ENCODE measurements around the gene PCDHB10. TPM values are rescaled to one million over a fixed set of nuclear protein-coding genes. Genes with fewer than 3 reads are reported as not detected.
"Not testable (repeated sequence)": the region's sequence is repeated elsewhere in the genome, so short reads cannot be mapped to it uniquely, and the experiment has no call there.

PCDHB10 gene
- 1.8 TPM for total RNA-seq

DNA sequence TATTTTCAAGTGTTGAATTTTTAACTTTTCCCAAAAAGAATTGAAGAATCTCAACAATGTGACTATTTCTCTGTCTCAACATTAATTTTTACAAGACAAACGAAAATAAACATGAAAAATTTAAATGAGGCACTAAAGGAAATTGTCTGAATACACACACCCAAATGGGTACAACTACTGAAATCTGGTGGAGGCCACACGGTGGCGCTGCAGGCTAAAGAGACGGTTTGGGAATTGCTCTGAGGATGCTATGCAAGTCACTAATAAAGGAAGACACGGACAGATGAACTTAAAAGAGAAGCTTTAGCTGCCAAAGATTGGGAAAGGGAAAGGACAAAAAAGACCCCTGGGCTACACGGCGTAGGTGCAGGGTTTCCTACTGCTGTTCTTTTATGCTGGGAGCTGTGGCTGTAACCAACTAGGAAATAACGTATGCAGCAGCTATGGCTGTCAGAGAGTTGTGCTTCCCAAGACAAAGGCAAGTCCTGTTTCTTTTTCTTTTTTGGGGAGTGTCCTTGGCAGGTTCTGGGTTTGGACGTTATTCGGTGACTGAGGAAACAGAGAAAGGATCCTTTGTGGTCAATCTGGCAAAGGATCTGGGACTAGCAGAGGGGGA is at the start of gene PCDHB10:
Gene PCDHB10 (plus strand): TSS at position 244 of the 616 bp plus-strand sequence. CDS start 200 bp downstream, at position 444.
- DNase-seq, result no peak

DNA sequence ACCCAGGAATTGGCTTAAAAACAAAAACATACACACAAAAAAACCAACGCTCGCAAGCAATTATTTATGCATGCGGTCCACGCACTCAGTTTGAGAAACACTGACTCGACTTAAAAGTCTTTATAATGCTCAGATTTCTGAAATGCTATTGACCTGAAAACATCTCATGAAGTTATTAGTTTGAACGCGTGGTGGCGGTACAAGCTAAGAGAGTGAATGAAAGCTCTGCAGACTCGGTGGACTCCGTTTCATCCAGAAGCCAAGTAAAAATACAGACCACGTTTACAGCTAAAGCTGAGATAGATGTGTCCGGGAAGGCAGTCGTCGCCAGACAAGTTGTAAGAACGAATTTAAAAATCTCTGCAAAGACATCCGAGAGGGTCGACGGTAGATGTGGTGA is 42.3 kb upstream of the PCDHB10 start, which contains the start of gene PCDHB6:
Gene PCDHB6 (plus strand): TSS at position 246 of the 400 bp plus-strand sequence. CDS start 201 bp downstream, outside the sequence.
- DNase-seq, result no peak

DNA sequence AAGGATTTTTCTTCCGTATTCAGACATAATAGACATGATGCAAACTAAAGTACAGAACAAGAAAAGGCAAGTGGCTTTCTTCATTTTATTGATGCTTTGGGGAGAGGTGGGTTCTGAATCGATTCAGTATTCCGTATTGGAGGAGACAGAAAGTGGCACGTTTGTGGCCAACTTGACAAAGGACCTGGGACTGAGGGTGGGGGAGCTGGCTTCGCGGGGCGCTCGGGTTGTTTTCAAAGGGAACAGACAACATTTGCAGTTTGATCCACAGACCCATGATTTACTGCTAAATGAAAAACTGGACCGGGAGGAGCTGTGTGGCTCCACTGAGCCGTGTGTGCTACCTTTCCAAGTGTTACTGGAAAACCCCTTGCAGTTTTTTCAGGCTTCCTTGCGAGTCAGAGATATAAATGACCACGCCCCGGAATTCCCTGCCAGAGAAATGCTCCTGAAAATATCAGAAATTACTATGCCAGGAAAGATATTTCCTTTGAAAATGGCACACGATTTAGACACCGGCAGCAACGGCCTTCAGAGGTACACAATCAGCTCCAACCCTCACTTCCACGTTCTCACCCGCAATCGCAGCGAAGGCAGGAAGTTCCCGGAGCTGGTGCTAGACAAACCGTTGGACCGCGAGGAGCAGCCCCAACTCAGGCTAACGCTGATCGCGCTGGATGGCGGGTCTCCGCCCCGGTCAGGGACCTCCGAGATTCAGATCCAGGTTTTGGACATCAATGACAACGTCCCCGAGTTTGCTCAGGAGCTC is 41.7 kb upstream of the PCDHB10 start:
- DNase-seq, result no peak

DNA sequence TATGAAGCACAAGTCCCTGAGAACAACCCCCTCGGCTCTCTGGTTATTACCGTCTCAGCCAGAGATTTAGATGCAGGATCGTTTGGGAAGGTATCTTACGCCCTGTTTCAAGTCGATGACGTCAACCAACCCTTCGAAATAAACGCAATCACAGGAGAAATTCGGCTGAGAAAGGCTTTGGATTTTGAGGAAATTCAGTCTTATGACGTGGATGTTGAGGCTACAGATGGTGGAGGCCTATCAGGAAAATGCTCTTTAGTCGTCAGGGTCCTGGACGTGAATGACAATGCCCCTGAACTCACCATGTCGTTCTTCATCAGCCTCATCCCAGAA is 41.2 kb upstream of the PCDHB10 start:
- no peak for DNase-seq

DNA sequence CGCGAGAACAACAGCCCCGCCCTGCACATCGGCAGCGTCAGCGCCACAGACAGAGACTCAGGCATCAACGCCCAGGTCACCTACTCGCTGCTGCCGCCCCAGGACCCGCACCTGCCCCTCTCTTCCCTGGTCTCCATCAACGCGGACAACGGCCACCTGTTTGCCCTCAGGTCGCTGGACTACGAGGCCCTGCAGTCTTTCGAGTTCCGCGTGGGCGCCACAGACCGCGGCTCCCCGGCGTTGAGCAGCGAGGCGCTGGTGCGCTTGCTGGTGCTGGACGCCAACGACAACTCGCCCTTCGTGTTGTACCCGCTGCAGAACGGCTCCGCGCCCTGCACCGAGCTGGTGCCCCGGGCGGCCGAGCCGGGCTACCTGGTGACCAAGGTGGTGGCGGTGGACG is 40.5 kb upstream of the PCDHB10 start:
- not testable (repeated sequence) for DNase-seq

DNA sequence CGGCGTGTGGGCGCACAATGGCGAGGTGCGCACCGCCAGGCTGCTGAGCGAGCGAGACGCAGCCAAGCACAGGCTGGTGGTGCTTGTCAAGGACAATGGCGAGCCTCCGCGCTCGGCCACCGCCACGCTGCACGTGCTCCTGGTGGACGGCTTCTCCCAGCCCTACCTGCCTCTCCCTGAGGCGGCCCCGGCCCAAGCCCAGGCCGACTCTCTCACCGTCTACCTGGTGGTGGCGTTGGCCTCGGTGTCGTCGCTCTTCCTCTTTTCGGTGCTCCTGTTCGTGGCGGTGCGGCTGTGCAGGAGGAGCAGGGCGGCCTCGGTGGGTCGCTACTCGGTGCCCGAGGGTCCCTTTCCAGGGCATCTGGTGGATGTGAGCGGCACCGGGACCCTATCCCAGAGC is 40.1 kb upstream of the PCDHB10 start:
- DNase-seq, result not testable (repeated sequence)

DNA sequence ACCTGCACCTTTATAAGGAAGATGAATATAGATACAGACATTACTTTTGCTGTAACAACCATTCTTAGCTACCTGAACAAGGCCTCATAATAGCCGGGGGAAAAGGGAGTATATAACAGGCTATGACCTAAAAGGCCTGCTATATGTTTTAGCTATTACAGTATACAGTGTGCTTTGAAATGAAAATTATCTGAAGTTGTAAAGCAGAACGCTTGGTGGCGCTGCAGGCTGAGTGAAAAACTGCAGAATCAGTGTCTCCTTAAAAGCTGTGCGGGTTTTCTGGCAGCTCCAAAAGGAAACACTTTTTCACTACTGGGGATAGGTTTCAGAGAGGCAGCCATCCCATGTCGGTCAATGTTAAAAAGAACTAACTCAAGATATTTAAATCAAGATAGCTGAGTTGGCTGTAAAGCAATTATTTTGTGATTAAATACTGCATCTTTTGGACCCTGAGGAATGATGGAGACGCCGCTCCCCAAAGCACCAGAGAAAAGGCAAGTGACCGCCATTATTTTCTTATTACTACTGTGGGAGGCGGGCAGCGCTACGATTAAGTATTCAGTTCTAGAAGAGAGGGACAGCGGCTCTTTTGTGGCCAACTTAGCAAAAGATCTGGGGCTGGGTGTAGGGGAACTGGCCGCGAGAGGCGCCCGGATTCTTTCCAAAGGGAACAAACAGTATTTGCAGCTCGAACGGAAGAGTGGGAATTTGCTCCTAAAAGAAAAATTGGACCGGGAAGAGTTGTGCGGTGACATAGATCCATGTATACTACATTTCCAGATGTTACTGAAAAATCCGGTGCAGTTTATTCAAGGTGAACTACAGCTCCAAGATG is 36.4 kb upstream of the PCDHB10 start:
- no peak for DNase-seq

DNA sequence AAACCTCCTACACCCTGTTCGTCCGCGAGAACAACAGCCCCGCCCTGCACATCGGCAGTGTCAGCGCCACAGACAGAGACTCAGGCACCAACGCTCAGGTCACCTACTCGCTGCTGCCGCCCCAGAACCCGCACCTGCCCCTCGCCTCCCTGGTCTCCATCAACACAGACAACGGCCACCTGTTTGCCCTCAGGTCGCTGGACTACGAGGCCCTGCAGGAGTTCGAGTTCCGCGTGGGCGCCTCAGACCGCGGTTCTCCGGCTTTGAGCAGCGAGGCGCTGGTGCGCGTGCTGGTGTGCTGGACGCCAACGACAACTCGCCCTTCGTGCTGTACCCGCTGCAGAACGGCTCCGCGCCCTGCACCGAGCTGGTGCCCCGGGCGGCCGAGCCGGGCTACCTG is 34.8 kb upstream of the PCDHB10 start:
- not testable (repeated sequence) for DNase-seq

DNA sequence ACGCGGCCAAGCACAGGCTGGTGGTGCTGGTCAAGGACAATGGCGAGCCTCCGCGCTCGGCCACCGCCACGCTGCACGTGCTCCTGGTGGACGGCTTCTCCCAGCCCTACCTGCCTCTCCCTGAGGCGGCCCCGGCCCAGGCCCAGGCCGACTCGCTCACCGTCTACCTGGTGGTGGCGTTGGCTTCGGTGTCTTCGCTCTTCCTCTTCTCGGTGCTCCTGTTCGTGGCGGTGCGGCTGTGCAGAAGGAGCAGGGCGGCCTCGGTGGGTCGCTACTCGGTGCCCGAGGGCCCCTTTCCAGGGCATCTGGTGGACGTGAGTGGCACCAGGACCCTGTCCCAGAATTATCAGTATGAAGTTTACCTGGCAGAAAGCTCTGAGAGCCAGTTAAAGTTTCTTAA is 34.3 kb upstream of the PCDHB10 start:
- DNase-seq, result not testable (repeated sequence)

DNA sequence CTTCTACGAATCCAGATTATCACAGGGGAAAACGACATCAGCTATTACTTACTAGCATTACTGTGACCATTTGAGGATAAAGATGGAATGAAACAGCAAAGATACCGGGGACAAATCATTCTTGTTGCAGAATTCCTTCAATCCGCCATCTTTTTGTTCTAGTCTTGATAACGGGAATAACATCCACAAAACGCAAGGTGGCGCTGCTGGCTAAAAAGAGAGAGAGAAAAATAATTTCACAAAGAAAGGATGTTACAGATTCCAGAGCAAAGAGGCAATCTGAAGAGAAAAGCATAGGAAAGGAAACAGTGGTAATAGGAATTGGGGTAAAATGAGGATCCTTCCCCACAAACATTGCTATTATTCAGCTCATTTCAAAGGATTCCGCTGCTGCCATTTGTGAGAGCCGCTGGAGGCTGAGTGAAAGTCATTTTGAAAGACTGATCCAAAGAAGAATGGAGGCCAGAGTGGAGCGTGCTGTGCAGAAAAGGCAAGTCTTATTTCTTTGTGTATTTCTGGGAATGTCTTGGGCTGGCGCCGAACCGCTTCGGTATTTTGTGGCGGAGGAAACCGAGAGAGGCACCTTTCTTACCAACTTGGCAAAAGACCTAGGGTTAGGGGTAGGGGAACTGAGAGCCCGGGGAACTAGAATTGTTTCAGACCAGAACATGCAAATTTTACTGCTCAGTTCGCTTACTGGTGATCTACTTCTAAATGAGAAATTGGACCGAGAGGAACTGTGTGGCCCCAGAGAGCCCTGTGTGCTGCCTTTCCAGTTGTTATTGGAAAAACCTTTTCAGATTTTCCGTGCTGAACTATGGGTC is 19.6 kb upstream of the PCDHB10 start, which contains the start of gene PCDHB7:
Gene PCDHB7 (plus strand): TSS at position 264 of the 824 bp plus-strand sequence. CDS start 192 bp downstream, at position 456.
- no peak for DNase-seq

DNA sequence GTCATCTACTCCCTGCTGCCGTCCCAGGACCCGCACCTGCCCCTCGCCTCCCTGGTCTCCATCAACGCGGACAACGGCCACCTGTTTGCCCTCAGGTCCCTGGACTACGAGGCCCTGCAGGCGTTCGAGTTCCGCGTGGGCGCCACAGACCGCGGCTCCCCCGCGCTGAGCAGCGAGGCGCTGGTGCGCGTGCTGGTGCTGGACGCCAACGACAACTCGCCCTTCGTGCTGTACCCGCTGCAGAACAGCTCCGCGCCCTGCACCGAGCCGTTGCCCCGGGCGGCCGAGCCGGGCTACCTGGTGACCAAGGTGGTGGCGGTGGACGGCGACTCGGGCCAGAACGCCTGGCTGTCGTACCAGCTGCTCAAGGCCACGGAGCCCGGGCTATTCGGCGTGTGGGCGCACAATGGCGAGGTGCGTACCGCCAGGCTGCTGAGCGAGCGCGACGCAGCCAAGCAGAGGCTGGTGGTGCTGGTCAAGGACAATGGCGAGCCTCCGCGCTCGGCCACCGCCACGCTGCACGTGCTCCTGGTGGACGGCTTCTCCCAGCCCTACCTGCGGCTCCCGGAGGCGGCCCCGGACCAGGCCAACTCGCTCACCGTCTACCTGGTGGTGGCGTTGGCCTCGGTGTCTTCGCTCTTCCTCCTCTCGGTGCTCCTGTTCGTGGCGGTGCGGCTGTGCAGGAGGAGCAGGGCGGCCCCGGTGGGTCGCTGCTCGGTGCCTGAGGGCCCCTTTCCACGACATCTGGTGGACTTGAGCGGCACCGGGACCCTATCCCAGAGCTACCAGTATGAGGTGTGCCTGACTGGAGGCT is 17.7 kb upstream of the PCDHB10 start:
- DNase-seq, result not testable (repeated sequence)

DNA sequence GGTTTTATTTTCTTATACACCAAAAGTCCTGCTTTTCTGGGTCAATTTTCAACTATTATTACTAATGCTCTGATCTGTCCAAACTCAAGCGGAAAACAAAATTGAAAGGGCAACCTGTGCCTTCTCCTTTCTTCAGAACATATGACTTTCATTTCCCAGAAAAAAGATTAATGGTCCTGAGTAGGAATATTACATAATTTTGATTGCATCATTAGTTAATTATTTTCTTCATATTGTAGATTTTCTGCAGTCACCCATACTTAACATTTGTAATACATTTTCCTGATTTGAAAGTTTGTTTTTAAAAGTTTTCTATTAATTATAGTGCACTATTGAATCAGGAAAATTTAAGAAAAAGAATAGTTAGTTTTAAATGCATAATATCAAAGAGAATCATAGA is 16.2 kb upstream of the PCDHB10 start:
- DNase-seq, result no peak

DNA sequence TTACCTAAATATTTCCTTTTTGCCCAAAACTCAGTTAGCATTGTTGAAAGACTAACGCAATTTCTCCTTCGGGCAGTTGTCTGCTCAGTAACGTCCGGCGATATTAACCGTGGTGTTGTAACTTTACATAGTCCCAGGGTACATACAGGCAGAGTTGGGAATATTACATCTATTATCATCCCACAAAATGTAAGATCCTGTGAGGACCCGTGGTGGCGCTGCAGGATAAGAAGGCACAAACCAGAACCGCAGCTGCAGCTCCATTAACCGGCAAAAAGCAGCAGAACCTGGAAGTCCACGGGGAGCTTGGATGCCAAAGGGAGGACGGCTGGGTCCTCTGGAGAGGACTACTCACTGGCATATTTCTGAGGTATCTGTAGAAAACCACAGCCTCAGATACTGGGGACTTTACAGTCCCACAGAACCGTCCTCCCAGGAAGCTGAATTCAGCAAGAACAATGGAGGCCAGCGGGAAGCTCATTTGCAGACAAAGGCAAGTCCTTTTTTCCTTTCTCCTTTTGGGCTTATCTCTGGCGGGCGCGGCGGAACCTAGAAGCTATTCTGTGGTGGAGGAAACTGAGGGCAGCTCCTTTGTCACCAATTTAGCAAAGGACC is 14.5 kb upstream of the PCDHB10 start, which contains the start of gene PCDHB8:
Gene PCDHB8 (plus strand): TSS at position 214 of the 615 bp plus-strand sequence. CDS start 245 bp downstream, at position 459.
- DNase-seq, result not testable (repeated sequence)

DNA sequence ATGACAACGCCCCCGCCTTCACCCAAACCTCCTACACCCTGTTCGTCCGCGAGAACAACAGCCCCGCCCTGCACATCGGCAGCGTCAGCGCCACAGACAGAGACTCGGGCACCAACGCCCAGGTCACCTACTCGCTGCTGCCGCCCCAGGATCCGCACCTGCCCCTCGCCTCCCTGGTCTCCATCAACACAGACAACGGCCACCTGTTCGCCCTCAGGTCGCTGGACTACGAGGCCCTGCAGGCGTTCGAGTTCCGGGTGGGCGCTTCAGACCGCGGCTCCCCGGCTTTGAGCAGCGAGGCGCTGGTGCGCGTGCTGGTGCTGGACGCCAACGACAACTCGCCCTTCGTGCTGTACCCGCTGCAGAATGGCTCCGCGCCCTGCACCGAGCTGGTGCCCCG is 12.8 kb upstream of the PCDHB10 start:
- not testable (repeated sequence) for DNase-seq

DNA sequence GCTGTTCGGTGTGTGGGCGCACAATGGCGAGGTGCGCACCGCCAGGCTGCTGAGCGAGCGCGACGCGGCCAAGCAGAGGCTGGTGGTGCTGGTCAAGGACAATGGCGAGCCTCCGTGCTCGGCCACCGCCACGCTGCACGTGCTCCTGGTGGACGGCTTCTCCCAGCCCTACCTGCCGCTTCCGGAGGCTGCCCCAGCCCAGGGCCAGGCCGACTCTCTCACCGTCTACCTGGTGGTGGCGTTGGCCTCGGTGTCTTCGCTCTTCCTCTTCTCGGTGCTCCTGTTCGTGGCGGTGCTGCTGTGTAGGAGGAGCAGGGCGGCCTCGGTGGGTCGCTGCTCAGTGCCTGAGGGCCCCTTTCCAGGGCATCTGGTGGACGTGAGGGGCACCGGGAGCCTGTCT is 12.3 kb upstream of the PCDHB10 start:
- DNase-seq, result not testable (repeated sequence)

DNA sequence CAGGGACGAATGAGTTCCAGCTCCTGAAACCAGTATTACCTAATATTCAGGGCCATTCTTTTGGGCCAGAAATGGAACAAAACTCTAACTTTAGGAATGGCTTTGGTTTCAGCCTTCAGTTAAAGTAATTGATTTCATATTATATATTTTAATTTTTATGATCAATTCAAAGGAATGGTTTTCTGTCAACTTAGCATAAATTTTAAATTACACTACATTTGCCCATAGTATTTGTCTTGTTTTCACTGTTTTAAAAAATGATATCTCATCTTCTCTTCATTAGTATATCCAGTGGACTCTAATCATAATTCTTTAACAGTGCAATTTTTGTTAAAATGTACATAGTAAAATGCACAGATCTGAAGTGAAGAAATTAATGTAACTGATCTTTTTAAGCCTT is 11.8 kb upstream of the PCDHB10 start:
- DNase-seq, result no peak

DNA sequence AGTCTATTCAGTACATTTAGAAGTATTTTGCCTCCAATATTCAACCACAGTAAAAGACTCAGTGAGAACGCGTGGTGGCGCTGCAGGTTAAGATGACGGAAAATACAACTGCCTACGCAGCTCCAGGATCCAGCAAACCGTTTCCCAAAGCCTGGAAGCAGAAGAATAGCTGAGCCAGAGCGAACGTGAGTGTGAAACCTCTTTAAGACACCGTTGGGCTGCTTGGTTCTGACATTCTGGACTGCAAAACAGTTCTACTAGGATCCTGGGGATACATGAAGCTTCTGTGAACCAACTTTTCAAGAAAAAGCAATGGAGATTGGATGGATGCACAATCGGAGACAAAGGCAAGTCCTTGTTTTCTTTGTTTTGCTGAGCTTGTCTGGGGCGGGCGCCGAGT is 9.9 kb upstream of the PCDHB10 start, which contains the start of gene PCDHB16:
Gene PCDHB16 (plus strand): TSS at position 140 of the 400 bp plus-strand sequence. CDS start 173 bp downstream, at position 313.
- DNase-seq, result no peak

DNA sequence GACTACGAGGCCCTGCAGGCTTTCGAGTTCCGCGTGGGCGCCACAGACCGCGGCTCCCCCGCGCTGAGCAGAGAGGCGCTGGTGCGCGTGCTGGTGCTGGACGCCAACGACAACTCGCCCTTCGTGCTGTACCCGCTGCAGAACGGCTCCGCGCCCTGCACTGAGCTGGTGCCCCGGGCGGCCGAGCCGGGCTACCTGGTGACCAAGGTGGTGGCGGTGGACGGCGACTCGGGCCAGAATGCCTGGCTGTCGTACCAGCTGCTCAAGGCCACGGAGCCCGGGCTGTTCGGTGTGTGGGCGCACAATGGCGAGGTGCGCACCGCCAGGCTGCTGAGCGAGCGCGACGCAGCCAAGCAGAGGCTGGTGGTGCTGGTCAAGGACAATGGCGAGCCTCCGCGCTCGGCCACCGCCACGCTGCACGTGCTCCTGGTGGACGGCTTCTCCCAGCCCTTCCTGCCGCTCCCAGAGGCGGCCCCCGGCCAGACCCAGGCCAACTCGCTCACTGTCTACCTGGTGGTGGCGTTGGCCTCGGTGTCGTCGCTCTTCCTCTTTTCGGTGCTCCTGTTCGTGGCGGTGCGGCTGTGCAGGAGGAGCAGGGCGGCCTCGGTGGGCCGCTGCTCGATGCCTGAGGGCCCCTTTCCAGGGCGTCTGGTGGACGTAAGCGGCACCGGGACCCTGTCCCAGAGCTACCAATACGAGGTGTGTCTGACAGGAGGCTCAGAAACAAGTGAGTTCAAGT is 7.9 kb upstream of the PCDHB10 start:
- not testable (repeated sequence) for DNase-seq

DNA sequence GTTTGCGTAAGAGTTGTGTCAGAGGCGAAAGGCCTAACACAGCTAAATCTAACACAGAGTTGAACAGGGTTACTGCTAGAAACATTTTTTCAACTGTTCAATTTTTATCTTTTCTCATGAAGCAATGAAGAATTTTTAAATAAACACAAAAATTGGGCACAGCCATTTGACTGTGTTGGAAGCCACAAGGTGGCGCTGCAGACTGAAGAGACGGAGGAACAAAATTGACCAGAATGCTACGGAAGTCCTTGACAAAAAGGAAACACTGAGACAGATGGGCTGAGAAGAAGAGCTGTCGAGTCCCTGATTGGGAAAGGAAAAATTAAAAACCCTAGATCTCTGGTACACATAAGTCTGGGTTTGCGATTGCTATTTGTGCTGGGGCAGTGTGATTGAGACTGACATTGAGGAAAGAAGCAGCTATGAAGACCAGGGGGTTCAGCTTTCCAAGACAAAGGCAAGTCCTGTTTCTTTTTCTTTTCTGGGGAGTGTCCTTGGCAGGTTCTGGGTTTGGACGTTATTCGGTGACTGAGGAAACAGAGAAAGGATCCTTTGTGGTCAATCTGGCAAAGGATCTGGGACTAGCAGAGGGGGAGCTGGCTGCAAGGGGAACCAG is 5.1 kb upstream of the PCDHB10 start, which contains the start of gene PCDHB9:
Gene PCDHB9 (plus strand): TSS at position 265 of the 616 bp plus-strand sequence. CDS start 158 bp downstream, at position 423.
- no peak for DNase-seq
